ENCODE measurements around the gene SCYL2.

GRCh38 chr12:100266585-100266834 lies 467 bp upstream of the SCYL2 start:
- TF ChIP-seq POLR2A (IDR thresholded peaks at IDR 0.05) (no peak), CTCF (IDR thresholded peaks at IDR 0.05) (no peak)
